SK-N-SH (cell line): ENCODE results near the gene RIN3. TPM values are rescaled to one million over a fixed set of nuclear protein-coding genes. Genes with fewer than 3 reads are reported as not detected.

Source experiments
- CTCF ChIA-PET: fragments of 300-600, 350-600 bp; formaldehyde crosslinking; extraction: SDS; loops from one replicate; lab custom pipeline; 2021; lab: Yijun Ruan, JAX
- POLR2A ChIA-PET: fragments of 350-600 bp; sonication (Branson Sonifier 250); formaldehyde crosslinking; extraction: SDS; loops from one replicate; lab custom pipeline; 2020; ENCODE audit warnings: antibody characterized with exemption, inconsistent platforms; lab: Yijun Ruan, JAX
- DNase-seq: peaks from one replicate; pipeline ENCODE4 v3.0.0; 2012
- H2AFZ ChIP-seq: fragments of 200-600 bp; sonication (generic); 2 replicates; pipeline ENCODE4 v1.8.1; 2016; ENCODE audit warnings: antibody characterized with exemption, mild to moderate bottlenecking, low read depth
- H3F3A ChIP-seq: fragments of 200-600 bp; sonication (generic); replicated peaks from 2 replicates; pipeline ENCODE3; 2016; ENCODE audit warnings: antibody characterized with exemption, mild to moderate bottlenecking; ENCODE audit not compliant: insufficient read depth
- H3K27ac ChIP-seq, 2 experiments: fragments of 200-500 bp in 1 of 2; fragments of 200-600 bp in 1 of 2; sonication (Bioruptor generic) in 1 of 2; sonication (generic), shearing (Covaris generic) in 1 of 2; 2 replicates each; pipeline versions ENCODE4 v1.5.1 to v1.6.1; 2014 to 2016; ENCODE audit warnings: low read depth in 2 of 2, inconsistent platforms in 1 of 2, low read length in 1 of 2, mild to moderate bottlenecking in 1 of 2, mixed read lengths in 1 of 2
- H3K27me3 ChIP-seq: fragments of 200-600 bp; sonication (generic), shearing (Covaris generic); 2 replicates; pipeline ENCODE4 v1.6.1; 2016; ENCODE audit warnings: mixed run types; ENCODE audit not compliant: insufficient read depth
- H3K36me3 ChIP-seq, 2 experiments: fragments of 200-500 bp in 1 of 2; fragments of 200-600 bp in 1 of 2; sonication (Bioruptor generic) in 1 of 2; sonication (generic) in 1 of 2; replicated peaks in 1 of 2; 2 replicates each; pipeline versions ENCODE3 to v1.5.1; 2014 to 2016; ENCODE audit warnings: low read length in 1 of 2, mild to moderate bottlenecking in 1 of 2; ENCODE audit not compliant: insufficient read depth in 2 of 2, control insufficient read depth in 1 of 2
- H3K4me1 ChIP-seq, 2 experiments: fragments of 200-500 bp in 1 of 2; fragments of 200-600 bp in 1 of 2; sonication (Bioruptor generic) in 1 of 2; sonication (generic), shearing (Covaris generic) in 1 of 2; 2 replicates each; pipeline versions ENCODE4 v1.5.1 to v1.6.1; 2014 to 2016; ENCODE audit warnings: low read depth in 1 of 2, low read length in 1 of 2, mixed run types in 1 of 2; ENCODE audit not compliant: insufficient read depth in 2 of 2, control insufficient read depth in 1 of 2
- H3K4me2 ChIP-seq: fragments of 200-600 bp; sonication (generic), shearing (Covaris generic); 2 replicates; pipeline ENCODE4 v1.6.1; 2017; ENCODE audit warnings: mixed run types
- H3K4me3 ChIP-seq, 2 experiments: fragments of 200-500 bp in 1 of 2; fragments of 200-600 bp in 1 of 2; sonication (Bioruptor generic) in 1 of 2; sonication (generic), shearing (Covaris generic) in 1 of 2; 2 replicates each; pipeline versions ENCODE4 v1.5.1 to v1.8.1; 2014 to 2016; ENCODE audit warnings: low read depth in 2 of 2, inconsistent platforms in 1 of 2, low read length in 1 of 2, mild to moderate bottlenecking in 1 of 2, mixed read lengths in 1 of 2, moderate library complexity in 1 of 2
- H3K79me2 ChIP-seq: fragments of 200-600 bp; sonication (generic); 2 replicates; pipeline ENCODE4 v1.8.1; 2017; ENCODE audit warnings: mild to moderate bottlenecking; ENCODE audit not compliant: insufficient read depth
- H3K9ac ChIP-seq: fragments of 200-600 bp; sonication (generic); 2 replicates; pipeline ENCODE4 v1.6.1; 2017; ENCODE audit warnings: mixed run types
- H3K9me2 ChIP-seq: fragments of 200-600 bp; sonication (generic); 2 replicates; pipeline ENCODE4 v1.6.1; 2017; ENCODE audit warnings: mixed run types
- H3K9me3 ChIP-seq: fragments of 200-600 bp; sonication (generic); 2 replicates; pipeline ENCODE4 v1.6.1; 2017; ENCODE audit warnings: mixed run types, mild to moderate bottlenecking, moderate library complexity
- H4K20me1 ChIP-seq: fragments of 200-600 bp; sonication (generic); 2 replicates; pipeline ENCODE4 v1.6.1; 2017; ENCODE audit warnings: mild to moderate bottlenecking, mixed run types; ENCODE audit not compliant: insufficient read depth
- CHD2 ChIP-seq: fragments of 150-350 bp; IDR thresholded peaks from 2 replicates; pipeline ENCODE4 v1.6.1; 2018; ENCODE audit warnings: low read length; ENCODE audit not compliant: partially characterized antibody
- ELF1 ChIP-seq: IDR thresholded peaks from 2 replicates; pipeline ENCODE4 v1.4.0; 2012
- GABPA ChIP-seq: IDR thresholded peaks from 2 replicates; pipeline ENCODE4 v1.4.0; 2012; ENCODE audit warnings: low read depth, mild to moderate bottlenecking
- JUND ChIP-seq: IDR thresholded peaks from 2 replicates; pipeline ENCODE4 v1.4.0; 2012
- MEF2A ChIP-seq: IDR thresholded peaks from 2 replicates; pipeline ENCODE4 v1.4.0; 2012; ENCODE audit warnings: low read depth, borderline replicate concordance
- MXI1 ChIP-seq: IDR thresholded peaks from 2 replicates; pipeline ENCODE4 v1.6.1; 2012; ENCODE audit warnings: mild to moderate bottlenecking, low read depth, low read length, improper control_type of control experiment
- NRF1 ChIP-seq: IDR thresholded peaks from 2 replicates; pipeline ENCODE4 v1.6.1; 2012; ENCODE audit warnings: low read depth, mild to moderate bottlenecking, low read length
- POLR2AphosphoS5 ChIP-seq: IDR thresholded peaks from 2 replicates; pipeline ENCODE4 v1.6.1; 2012; ENCODE audit warnings: low read depth, low read length
- SMC3 ChIP-seq: IDR thresholded peaks from 2 replicates; pipeline ENCODE4 v1.6.1; 2012; ENCODE audit warnings: low read depth, low read length, improper control_type of control experiment
- TCF12 ChIP-seq: IDR thresholded peaks from 2 replicates; pipeline ENCODE4 v1.4.0; 2012
- YY1 ChIP-seq: IDR thresholded peaks from 2 replicates; pipeline ENCODE4 v1.4.0; 2012; ENCODE audit warnings: low read depth, mild to moderate bottlenecking
- WGBS: methylation state at CpG from one replicate; pipeline ENCODE4 v1.1.6; 2017; ENCODE audit warnings: low lambda C conversion rate; 5-methylcytosine and 5-hydroxymethylcytosine counted together
- polyA plus RNA-seq, 3 experiments: library from polyadenylated mRNA; depleted of rRNA; stranded (reverse); fragments of >200 nt; gene quantifications; 2 replicates each; pipeline ENCODE4 v1.2.3, GENCODE V29; 2012
- TF ChIP-seq, protein P1 (sequence below): IDR thresholded peaks from 2 replicates; pipeline ENCODE4 v1.6.1; 2012; ENCODE audit warnings: mild to moderate bottlenecking, low read depth, low read length, moderate library complexity
- TF ChIP-seq, protein P2 (sequence below): IDR thresholded peaks from 2 replicates; pipeline ENCODE4 v1.4.0; 2012; ENCODE audit warnings: low read depth, borderline replicate concordance
- TF ChIP-seq, protein P3 (sequence below): IDR thresholded peaks from 2 replicates; pipeline ENCODE4 v1.4.0; 2012; ENCODE audit warnings: low read depth, borderline replicate concordance
- TF ChIP-seq, protein P4 (sequence below): fragments of 150-350 bp; IDR thresholded peaks from 2 replicates; pipeline ENCODE4 v1.6.1; 2016; ENCODE audit warnings: mild to moderate bottlenecking, low read depth, low read length
- TF ChIP-seq, protein P5 (sequence below): fragments of 150-350 bp; IDR thresholded peaks from 2 replicates; pipeline ENCODE4 v1.6.1; 2017; ENCODE audit warnings: antibody characterized with exemption, low read length, low read depth, borderline replicate concordance

RIN3 gene
- polyA plus RNA-seq, 1 of the 3 experiments (the other 2 are of a cell fraction) = 12.4 TPM

DNA sequence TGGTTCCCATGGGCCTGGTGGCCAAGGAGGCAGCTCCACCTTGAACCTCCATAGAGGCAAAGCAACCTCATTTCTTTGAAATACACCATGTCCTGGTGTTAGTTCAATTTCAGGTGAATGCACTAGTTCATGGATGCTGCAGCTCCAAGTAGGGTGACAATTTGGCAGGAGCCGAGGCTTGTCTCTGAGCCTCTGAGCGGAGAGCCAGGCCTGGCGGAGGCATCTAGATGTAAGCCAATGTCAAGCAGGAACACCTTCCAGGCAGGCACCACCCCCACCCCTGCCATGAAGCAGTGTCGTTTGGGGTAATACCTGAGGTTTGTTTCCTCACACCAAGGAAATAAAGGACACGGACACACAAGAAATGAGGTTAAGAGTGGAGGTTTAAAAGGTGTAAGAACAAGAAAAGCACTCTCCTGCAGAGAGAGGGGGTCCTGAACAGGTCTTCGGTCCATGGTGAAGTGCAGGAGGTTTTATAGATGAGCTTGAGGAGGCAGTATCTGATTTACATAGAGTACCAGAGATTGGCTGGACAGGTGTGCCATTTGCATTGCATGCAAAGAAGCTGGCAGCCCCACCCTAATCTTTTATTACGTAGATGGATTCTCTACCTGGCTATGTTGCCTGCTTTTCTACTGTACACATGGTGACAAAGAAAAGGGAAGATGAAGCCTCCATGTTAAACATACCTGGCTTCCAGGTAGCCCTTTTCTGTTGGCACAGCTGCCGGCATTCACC lies 60.3 kb downstream of the RIN3 start:
- no peak overlapping the region for H3K27ac ChIP-seq
- no peak for TF ChIP-seq YY1
- TF ChIP-seq, protein P1, sequence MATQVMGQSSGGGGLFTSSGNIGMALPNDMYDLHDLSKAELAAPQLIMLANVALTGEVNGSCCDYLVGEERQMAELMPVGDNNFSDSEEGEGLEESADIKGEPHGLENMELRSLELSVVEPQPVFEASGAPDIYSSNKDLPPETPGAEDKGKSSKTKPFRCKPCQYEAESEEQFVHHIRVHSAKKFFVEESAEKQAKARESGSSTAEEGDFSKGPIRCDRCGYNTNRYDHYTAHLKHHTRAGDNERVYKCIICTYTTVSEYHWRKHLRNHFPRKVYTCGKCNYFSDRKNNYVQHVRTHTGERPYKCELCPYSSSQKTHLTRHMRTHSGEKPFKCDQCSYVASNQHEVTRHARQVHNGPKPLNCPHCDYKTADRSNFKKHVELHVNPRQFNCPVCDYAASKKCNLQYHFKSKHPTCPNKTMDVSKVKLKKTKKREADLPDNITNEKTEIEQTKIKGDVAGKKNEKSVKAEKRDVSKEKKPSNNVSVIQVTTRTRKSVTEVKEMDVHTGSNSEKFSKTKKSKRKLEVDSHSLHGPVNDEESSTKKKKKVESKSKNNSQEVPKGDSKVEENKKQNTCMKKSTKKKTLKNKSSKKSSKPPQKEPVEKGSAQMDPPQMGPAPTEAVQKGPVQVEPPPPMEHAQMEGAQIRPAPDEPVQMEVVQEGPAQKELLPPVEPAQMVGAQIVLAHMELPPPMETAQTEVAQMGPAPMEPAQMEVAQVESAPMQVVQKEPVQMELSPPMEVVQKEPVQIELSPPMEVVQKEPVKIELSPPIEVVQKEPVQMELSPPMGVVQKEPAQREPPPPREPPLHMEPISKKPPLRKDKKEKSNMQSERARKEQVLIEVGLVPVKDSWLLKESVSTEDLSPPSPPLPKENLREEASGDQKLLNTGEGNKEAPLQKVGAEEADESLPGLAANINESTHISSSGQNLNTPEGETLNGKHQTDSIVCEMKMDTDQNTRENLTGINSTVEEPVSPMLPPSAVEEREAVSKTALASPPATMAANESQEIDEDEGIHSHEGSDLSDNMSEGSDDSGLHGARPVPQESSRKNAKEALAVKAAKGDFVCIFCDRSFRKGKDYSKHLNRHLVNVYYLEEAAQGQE = no peak
- no peak for TF ChIP-seq POLR2AphosphoS5
- TF ChIP-seq, protein P2, sequence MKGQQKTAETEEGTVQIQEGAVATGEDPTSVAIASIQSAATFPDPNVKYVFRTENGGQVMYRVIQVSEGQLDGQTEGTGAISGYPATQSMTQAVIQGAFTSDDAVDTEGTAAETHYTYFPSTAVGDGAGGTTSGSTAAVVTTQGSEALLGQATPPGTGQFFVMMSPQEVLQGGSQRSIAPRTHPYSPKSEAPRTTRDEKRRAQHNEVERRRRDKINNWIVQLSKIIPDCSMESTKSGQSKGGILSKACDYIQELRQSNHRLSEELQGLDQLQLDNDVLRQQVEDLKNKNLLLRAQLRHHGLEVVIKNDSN = no peak
- TF ChIP-seq, protein P3, sequence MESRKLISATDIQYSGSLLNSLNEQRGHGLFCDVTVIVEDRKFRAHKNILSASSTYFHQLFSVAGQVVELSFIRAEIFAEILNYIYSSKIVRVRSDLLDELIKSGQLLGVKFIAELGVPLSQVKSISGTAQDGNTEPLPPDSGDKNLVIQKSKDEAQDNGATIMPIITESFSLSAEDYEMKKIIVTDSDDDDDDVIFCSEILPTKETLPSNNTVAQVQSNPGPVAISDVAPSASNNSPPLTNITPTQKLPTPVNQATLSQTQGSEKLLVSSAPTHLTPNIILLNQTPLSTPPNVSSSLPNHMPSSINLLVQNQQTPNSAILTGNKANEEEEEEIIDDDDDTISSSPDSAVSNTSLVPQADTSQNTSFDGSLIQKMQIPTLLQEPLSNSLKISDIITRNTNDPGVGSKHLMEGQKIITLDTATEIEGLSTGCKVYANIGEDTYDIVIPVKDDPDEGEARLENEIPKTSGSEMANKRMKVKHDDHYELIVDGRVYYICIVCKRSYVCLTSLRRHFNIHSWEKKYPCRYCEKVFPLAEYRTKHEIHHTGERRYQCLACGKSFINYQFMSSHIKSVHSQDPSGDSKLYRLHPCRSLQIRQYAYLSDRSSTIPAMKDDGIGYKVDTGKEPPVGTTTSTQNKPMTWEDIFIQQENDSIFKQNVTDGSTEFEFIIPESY = no peak
- TF ChIP-seq ELF1 = no peak
- TF ChIP-seq NRF1 = no peak
- no peak for TF ChIP-seq GABPA
- TF ChIP-seq MXI1 = no peak
- TF ChIP-seq, protein P4, sequence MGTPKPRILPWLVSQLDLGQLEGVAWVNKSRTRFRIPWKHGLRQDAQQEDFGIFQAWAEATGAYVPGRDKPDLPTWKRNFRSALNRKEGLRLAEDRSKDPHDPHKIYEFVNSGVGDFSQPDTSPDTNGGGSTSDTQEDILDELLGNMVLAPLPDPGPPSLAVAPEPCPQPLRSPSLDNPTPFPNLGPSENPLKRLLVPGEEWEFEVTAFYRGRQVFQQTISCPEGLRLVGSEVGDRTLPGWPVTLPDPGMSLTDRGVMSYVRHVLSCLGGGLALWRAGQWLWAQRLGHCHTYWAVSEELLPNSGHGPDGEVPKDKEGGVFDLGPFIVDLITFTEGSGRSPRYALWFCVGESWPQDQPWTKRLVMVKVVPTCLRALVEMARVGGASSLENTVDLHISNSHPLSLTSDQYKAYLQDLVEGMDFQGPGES = no peak
- TF ChIP-seq JUND = no peak
- TF ChIP-seq TCF12 = no peak
- no peak for TF ChIP-seq MEF2A
- no peak for TF ChIP-seq SMC3
- TF ChIP-seq, protein P5, sequence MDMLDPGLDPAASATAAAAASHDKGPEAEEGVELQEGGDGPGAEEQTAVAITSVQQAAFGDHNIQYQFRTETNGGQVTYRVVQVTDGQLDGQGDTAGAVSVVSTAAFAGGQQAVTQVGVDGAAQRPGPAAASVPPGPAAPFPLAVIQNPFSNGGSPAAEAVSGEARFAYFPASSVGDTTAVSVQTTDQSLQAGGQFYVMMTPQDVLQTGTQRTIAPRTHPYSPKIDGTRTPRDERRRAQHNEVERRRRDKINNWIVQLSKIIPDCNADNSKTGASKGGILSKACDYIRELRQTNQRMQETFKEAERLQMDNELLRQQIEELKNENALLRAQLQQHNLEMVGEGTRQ = no peak
- TF ChIP-seq CHD2 = no peak
- TF ChIP-seq, all 33 proteins: peak for 0
- no peak overlapping the region for H2AFZ ChIP-seq
- ChIA-PET CTCF (no interaction called here), POLR2A (no interaction called here)
- no peak overlapping the region for H3K4me2 ChIP-seq
- no peaks in the 10 kb centered on the region for H4K20me1 ChIP-seq
- H3K36me3 ChIP-seq = peaks cover 7 to 17% of the 10 kb centered on the region in 2 experiments
- DNase-seq = no peak
- H3F3A ChIP-seq = no peaks in the 10 kb centered on the region
- H3K4me1 ChIP-seq = no peaks in the 10 kb centered on the region; a peak in 2 of 4 replicates
- WGBS = 79% methylated on average over 8 of the region's 8 CpGs
- no peaks in the 10 kb centered on the region for H3K79me2 ChIP-seq
- no peaks in the 10 kb centered on the region for H3K9me2 ChIP-seq
- no peak overlapping the region for H3K9ac ChIP-seq
- no peaks in the 10 kb centered on the region for H3K27me3 ChIP-seq
- no peaks in the 10 kb centered on the region for H3K9me3 ChIP-seq
- H3K4me3 ChIP-seq = no peak overlapping the region
